Measurements from ENCODE around the gene DGCR2.
A peak's percentile ranks its signal among the peaks of the same experiment; 100 is the strongest.
"Not testable (repeated sequence)": the region's sequence is repeated elsewhere in the genome, so short reads cannot be mapped to it uniquely, and the experiment has no call there.

DGCR2 gene

GRCh38 chr22:19107730-19108074 lies 14.5 kb downstream of the DGCR2 start:
- DNase-seq (ENCODE audit: low spot score) = no peak

- DNase-seq (ENCODE audit: low spot score) = no peak
Observed at GRCh38 chr22:19106886-19107729, 15.1 kb downstream of the DGCR2 start.

- DNase-seq (ENCODE audit: low spot score) = peak; percentile 17
Observed at GRCh38 chr22:19105867-19106802, 16.1 kb downstream of the DGCR2 start.

- DNase-seq (ENCODE audit: low spot score) = no peak
Observed at GRCh38 chr22:19105456-19105855, 16.8 kb downstream of the DGCR2 start.

GRCh38 chr22:19103880-19104821 lies 18.1 kb downstream of the DGCR2 start:
- DNase-seq (ENCODE audit: low spot score) = no peak

GRCh38 chr22:19098157-19098556 lies 24.1 kb downstream of the DGCR2 start:
- DNase-seq (ENCODE audit: low spot score) = no peak

GRCh38 chr22:19097518-19097917 lies 24.7 kb downstream of the DGCR2 start:
- DNase-seq (ENCODE audit: low spot score) = no peak

- no peak for DNase-seq (ENCODE audit: low spot score)
Observed at GRCh38 chr22:19096555-19096954, 25.7 kb downstream of the DGCR2 start.

- no peak for DNase-seq (ENCODE audit: low spot score)
Observed at GRCh38 chr22:19094393-19094997, 27.7 kb downstream of the DGCR2 start.

- no peak for DNase-seq (ENCODE audit: low spot score)
Observed at GRCh38 chr22:19092725-19093124, 29.5 kb downstream of the DGCR2 start.

- DNase-seq (ENCODE audit: low spot score) = no peak
Observed at GRCh38 chr22:19090586-19091127, 31.6 kb downstream of the DGCR2 start.

- DNase-seq (ENCODE audit: low spot score) = no peak
Observed at GRCh38 chr22:19090183-19090582, 32.0 kb downstream of the DGCR2 start.

- DNase-seq (ENCODE audit: low spot score) = no peak
Observed at GRCh38 chr22:19088866-19089595, 33.2 kb downstream of the DGCR2 start.

GRCh38 chr22:19086896-19087295 lies 35.3 kb downstream of the DGCR2 start:
- no peak for DNase-seq (ENCODE audit: low spot score)

GRCh38 chr22:19086417-19086816 lies 35.8 kb downstream of the DGCR2 start:
- no peak for DNase-seq (ENCODE audit: low spot score)

- no peak for DNase-seq (ENCODE audit: low spot score)
Observed at GRCh38 chr22:19085233-19085718, 36.9 kb downstream of the DGCR2 start.

GRCh38 chr22:19084586-19084985 lies 37.6 kb downstream of the DGCR2 start:
- DNase-seq (ENCODE audit: low spot score) = not testable (repeated sequence)

GRCh38 chr22:19084126-19084525 lies 38.1 kb downstream of the DGCR2 start:
- not testable (repeated sequence) for DNase-seq (ENCODE audit: low spot score)

GRCh38 chr22:19082793-19083192 lies 39.4 kb downstream of the DGCR2 start:
- no peak for DNase-seq (ENCODE audit: low spot score)

- DNase-seq (ENCODE audit: low spot score) = no peak
Observed at GRCh38 chr22:19082101-19082500, 40.1 kb downstream of the DGCR2 start.

Measured in activated CD4-positive, alpha-beta T cell treated with anti-CD3 and anti-CD28 coated beads, Interleukin-2, Interleukin-4, amounts not matched to agents 100 ng/mL and 50 ng/mL, durations not matched to agents 16 hours and 8 hours (primary cell).